Epithelial cell of alveolus of lung (primary cell): ENCODE results near the gene ODAD4. TPM values are rescaled to one million over a fixed set of nuclear protein-coding genes. Genes with fewer than 3 reads are reported as not detected.

Experiments
- total RNA-seq: library from RNA; depleted of rRNA; stranded (reverse); fragments of >200 nt; gene quantifications from 2 replicates; pipeline ENCODE4 v1.2.1, GENCODE V29; 2015

Gene ODAD4, protein sequence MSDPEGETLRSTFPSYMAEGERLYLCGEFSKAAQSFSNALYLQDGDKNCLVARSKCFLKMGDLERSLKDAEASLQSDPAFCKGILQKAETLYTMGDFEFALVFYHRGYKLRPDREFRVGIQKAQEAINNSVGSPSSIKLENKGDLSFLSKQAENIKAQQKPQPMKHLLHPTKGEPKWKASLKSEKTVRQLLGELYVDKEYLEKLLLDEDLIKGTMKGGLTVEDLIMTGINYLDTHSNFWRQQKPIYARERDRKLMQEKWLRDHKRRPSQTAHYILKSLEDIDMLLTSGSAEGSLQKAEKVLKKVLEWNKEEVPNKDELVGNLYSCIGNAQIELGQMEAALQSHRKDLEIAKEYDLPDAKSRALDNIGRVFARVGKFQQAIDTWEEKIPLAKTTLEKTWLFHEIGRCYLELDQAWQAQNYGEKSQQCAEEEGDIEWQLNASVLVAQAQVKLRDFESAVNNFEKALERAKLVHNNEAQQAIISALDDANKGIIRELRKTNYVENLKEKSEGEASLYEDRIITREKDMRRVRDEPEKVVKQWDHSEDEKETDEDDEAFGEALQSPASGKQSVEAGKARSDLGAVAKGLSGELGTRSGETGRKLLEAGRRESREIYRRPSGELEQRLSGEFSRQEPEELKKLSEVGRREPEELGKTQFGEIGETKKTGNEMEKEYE
- 0.52 and 1.9 TPM in 2 replicates for total RNA-seq

DNA sequence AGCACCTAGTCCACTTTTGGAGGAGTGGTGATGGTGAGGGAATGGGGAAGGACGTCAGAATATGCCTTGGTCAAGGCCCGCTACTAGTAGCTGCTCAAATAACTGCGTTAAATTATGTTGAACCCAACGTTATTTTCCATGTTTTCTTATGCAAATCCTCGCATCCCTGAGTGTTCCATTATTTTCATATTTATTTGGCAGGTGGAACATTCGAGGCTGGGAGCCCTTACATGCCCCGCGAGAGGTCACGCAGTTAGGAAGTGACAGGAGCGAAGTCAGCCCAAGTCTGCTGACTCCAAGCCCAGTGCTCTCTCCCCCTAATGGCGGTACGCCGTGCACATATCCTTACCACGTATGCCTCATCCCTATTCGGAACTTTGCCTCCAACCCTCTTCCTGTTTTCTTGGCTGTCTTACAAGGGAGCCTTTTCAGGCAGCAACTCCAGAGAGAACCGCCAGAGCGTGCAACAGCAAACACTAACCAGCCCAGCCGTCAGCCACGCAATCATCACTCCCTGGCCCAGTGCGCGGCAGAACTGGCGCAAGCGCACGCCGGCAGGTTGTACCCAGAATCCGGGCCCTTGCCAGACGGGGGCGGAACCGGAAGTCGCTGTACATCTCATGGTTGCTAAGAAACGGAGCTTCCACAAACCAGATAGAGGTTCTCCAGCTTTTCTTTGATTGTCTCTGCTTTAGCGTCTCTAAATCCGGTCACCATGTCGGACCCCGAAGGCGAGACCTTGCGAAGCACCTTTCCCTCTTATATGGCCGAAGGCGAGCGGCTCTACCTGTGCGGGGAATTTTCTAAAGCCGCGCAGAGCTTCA is at the start of gene ODAD4:
TSS of gene ODAD4 (plus strand) at position 609 of the 824 bp plus-strand sequence. CDS start at position 716, 107 bp downstream.

DNA sequence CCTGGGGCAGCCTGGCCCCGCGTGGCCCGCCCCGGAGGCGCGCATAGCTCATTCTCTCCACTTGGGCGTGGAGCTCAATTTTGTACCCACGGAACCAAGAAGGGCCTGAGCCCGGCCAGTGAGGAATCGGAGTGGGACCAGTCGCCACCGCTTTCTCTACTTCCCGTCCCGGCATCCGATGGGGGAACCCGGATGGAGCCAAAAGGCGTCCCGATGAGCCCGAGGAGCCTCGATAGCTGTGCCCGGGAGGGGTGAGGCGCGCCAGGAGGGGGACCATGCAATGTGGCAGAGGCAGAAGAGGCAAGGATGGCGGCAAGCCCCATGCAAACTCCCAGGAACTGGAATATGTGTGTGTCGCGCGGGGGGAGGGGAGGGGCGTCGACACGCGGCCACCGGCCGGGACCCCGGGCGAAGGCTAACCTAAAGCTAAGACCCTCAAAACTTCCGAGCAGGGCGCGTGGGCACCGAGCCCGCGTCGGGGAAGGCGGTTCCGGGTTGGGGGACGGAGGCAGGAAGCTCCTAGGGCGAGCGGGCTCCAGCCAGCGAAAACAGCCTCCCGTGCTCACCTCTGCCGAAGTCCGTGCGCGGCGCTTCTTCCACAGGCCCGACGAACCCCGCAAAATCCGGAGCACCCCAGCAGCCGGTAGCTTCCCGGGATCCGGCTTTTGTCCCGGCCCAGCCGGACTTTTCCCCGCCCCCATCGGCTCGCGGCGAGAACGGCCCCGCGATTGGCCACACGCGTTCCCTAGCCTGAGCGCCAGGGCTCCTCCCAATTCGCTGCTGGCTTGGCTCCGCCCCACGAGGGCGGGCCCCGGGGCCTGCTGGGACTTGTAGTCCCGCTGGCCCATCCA is 11.9 kb upstream of the ODAD4 start, which contains the start of gene ACLY:
TSS of gene ACLY (minus strand) at position 638 of the 851 bp plus-strand sequence. CDS start 5,078 bp downstream, outside the sequence.

DNA sequence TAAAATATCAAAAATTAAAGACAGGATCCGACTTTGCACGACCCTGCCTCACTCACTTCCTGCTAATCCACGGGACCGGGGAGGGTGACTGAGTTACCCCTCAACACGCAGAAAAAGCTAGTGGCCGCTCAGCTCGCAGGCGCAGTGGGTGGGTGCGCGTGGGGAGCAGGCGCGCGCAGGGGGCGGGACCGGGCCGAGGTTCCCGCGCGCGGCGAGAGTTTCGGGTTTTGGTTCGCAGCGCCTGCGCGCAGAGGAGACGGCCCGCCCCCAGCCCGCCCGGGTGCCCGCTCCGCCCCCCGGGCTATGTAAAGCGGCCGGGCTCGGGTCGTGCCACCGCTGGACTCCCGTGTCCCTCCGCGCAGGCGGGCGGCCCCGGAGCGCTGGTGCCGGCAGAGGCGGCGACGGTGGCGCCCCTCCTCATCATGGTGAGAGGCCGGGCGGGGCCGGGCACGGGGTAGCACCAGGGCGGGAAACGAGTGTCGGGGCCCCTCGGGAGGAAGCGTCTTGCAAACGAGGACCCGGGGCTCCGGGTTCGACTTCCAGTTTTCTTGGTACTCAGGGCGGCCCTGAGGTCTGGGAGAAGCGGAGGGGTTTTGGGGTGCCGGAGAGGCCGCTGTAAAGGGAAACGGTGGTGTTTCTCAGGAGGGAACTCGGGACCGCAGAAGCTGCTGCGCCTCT is 36.2 kb downstream of the ODAD4 start, which contains the start of gene CNP:
TSS of gene CNP (plus strand) at position 333 of the 678 bp plus-strand sequence. CDS start at position 423, 90 bp downstream.

Other genes with a start within 250 kb of the ODAD4 start
- 116 and 382 TPM in 2 replicates for gene EIF1, start 241.7 kb upstream of the ODAD4 start, total RNA-seq
- not detected in 2 replicates for gene GAST, start 218.3 kb upstream of the ODAD4 start, total RNA-seq
- under 0.01 and 0.40 TPM in 2 replicates for gene HAP1, start 196.0 kb upstream of the ODAD4 start, total RNA-seq
- 118 and 240 TPM in 2 replicates for gene JUP, start 143.9 kb upstream of the ODAD4 start, total RNA-seq
- gene P3H4, start 118.7 kb upstream of the ODAD4 start, total RNA-seq, result 97.5 and 116 TPM in 2 replicates
- gene FKBP10, start 117.6 kb upstream of the ODAD4 start, total RNA-seq, result 517 and 587 TPM in 2 replicates
- gene NT5C3B, start 94.4 kb upstream of the ODAD4 start, total RNA-seq, result 36.6 and 71.5 TPM in 2 replicates
- gene KLHL10, start 92.8 kb upstream of the ODAD4 start, total RNA-seq, result not detected in 2 replicates
- 16.3 and 23.9 TPM in 2 replicates for gene KLHL11, start 65.2 kb upstream of the ODAD4 start, total RNA-seq
- gene ACLY, start 11.7 kb upstream of the ODAD4 start, total RNA-seq, result 123 and 285 TPM in 2 replicates
- gene CNP, start 36.2 kb downstream of the ODAD4 start, total RNA-seq, result 58.9 and 69.8 TPM in 2 replicates
- gene DNAJC7, start 86.8 kb downstream of the ODAD4 start, total RNA-seq, result 52.6 and 63.4 TPM in 2 replicates
- gene NKIRAS2, start 89.5 kb downstream of the ODAD4 start, total RNA-seq, result 45.0 and 47.1 TPM in 2 replicates
- 0.13 and 2.1 TPM in 2 replicates for gene C17orf113, start 120.0 kb downstream of the ODAD4 start, total RNA-seq
- gene ZNF385C, start 167.9 kb downstream of the ODAD4 start, total RNA-seq, result not detected in 2 replicates
- gene DHX58, start 182.1 kb downstream of the ODAD4 start, total RNA-seq, result 8.3 and 9.7 TPM in 2 replicates
- 6.6 and 17.8 TPM in 2 replicates for gene KAT2A, start 190.8 kb downstream of the ODAD4 start, total RNA-seq
- gene HSPB9, start 192.2 kb downstream of the ODAD4 start, total RNA-seq, result not detected in 2 replicates
- 113 and 126 TPM in 2 replicates for gene RAB5C, start 224.4 kb downstream of the ODAD4 start, total RNA-seq